AG04449 (cell line): ENCODE measurements around the gene PCBP3.

ENCODE experiments used
- CTCF ChIA-PET: fragments of 350-600 bp; formaldehyde crosslinking; extraction: SDS; loops from one replicate; lab custom pipeline; 2021; ENCODE audit warnings: antibody characterized with exemption; lab: Yijun Ruan, JAX
- POLR2A ChIA-PET: fragments of 400-600, 350-600 bp; formaldehyde crosslinking; extraction: SDS; loops from one replicate; lab custom pipeline; 2020; ENCODE audit warnings: antibody characterized with exemption, inconsistent platforms; lab: Yijun Ruan, JAX
- DNase-seq: peaks from one replicate; pipeline ENCODE4 v3.0.0-alpha.2; 2010; ENCODE audit warnings: low read depth, low spot score
- H3K4me3 ChIP-seq: 2 replicates; pipeline ENCODE4 v1.5.1; 2011; ENCODE audit warnings: low read depth, mild to moderate bottlenecking, control low read depth, low read length
- CTCF ChIP-seq: IDR thresholded peaks from one replicate; pipeline ENCODE4 v1.5.1; 2011; ENCODE audit warnings: mild to moderate bottlenecking, moderate library complexity, low read length, control low read depth, inconsistent platforms; ENCODE audit not compliant: insufficient read depth; ENCODE audit errors: missing control alignments

The PCBP3 gene

GRCh38 chr21:45981151-45982091, 337.9 kb downstream of the PCBP3 start, which contains the start of gene COL6A1:
Gene COL6A1, plus strand, starts transcription at chr21:45981770. Its CDS starts 81 bp downstream, at chr21:45981851.
- POLR2A ChIA-PET: interaction anchor here (0.6 to 3.1 kb wide), 18 partner anchors 9 to 162 kb away, joined by 3 to 21 read pairs (median 4); no protein-coding TSS in a partner anchor
- no peak for DNase-seq
- CTCF ChIA-PET: interaction anchor here (1.1 to 2.4 kb wide), 5 partner anchors 9 to 161 kb away, joined by 3 to 5 read pairs (median 4); partner anchors contain the start of gene COL6A2
- no peak for TF ChIP-seq CTCF
- H3K4me3 ChIP-seq: peak within 1 kb of the TSS; percentile 84

GRCh38 chr21:45982092-45982757, 338.7 kb downstream of the PCBP3 start:
- CTCF ChIA-PET: interaction anchor here (0.6 to 2.4 kb wide), 6 partner anchors 54 to 161 kb away, joined by 3 to 5 read pairs (median 4); partner anchors contain the start of gene COL6A2
- POLR2A ChIA-PET: interaction anchor here (0.6 to 3.1 kb wide), 12 partner anchors 10 to 161 kb away, joined by 3 to 21 read pairs (median 5); no protein-coding TSS in a partner anchor
- no peak for TF ChIP-seq CTCF
- no peak for DNase-seq
- H3K4me3 ChIP-seq: peak overlapping the region; percentile 84

GRCh38 chr21:45982758-45983648, 339.5 kb downstream of the PCBP3 start:
- TF ChIP-seq CTCF: peak; percentile 0
- DNase-seq: no peak
- POLR2A ChIA-PET: interaction anchor here (1.1 to 3.1 kb wide), 9 partner anchors 9 to 146 kb away, joined by 3 to 21 read pairs (median 9); no protein-coding TSS in a partner anchor
- CTCF ChIA-PET: interaction anchor here (1.3 to 2.4 kb wide), 3 partner anchors 115 to 160 kb away, joined by 3 to 5 read pairs (median 4); partner anchors contain the start of gene COL6A2
- H3K4me3 ChIP-seq: peak overlapping the region; percentile 84

GRCh38 chr21:45983649-45983965, 340.1 kb downstream of the PCBP3 start:
- CTCF ChIA-PET: interaction anchor here (1.3 to 2.4 kb wide), 3 partner anchors 114 to 160 kb away, joined by 3 to 5 read pairs (median 4); partner anchors contain the start of gene COL6A2
- no peak for TF ChIP-seq CTCF
- H3K4me3 ChIP-seq: peak overlapping the region; percentile 84
- POLR2A ChIA-PET: interaction anchor here (1.2 to 3.1 kb wide), 3 partner anchors 11 to 109 kb away, joined by 3 to 21 read pairs (median 9); no protein-coding TSS in a partner anchor
- no peak for DNase-seq

- ChIA-PET POLR2A (interaction anchor here (1.2 to 3.1 kb wide), 2 partner anchors 44 to 108 kb away, joined by 3 to 9 read pairs; no protein-coding TSS in a partner anchor), CTCF (interaction anchor here (1.3 kb wide), 1 partner anchor 114 kb away, joined by 3 read pairs; the partner anchor contains the start of gene COL6A2)
- peak overlapping the region; percentile 84 for H3K4me3 ChIP-seq
- DNase-seq: no peak
- TF ChIP-seq CTCF: no peak
Observed at GRCh38 chr21:45983981-45984551, 340.5 kb downstream of the PCBP3 start.
